ENCODE measurements around the gene SLC16A8. TPM values are rescaled to one million over a fixed set of nuclear protein-coding genes. Genes with fewer than 3 reads are reported as not detected.

The SLC16A8 gene
- total RNA-seq, 1 donor from 2014 or later, result not detected

GRCh38 chr22:38034278-38034882 lies 49.6 kb downstream of the SLC16A8 start:
- H3K27me3 Mint-ChIP-seq (ENCODE audit: unreplicated experiment), result peaks cover 9% of the 10 kb centered on the region
- no peaks in the 10 kb centered on the region for H3K36me3 Mint-ChIP-seq (ENCODE audit: unreplicated experiment)
- no peak overlapping the region for H3K4me3 Mint-ChIP-seq (ENCODE audit: unreplicated experiment)

GRCh38 chr22:38033522-38034277 lies 50.3 kb downstream of the SLC16A8 start:
- no peak for TF ChIP-seq CTCF (IDR thresholded peaks at IDR 0.05; ENCODE audit: partially characterized antibody, unreplicated experiment)
- no peak for DNase-seq
- no peak overlapping the region for H3K4me3 Mint-ChIP-seq (ENCODE audit: unreplicated experiment)
- peaks cover 4% of the 10 kb centered on the region for H3K9me3 Mint-ChIP-seq (ENCODE audit: unreplicated experiment)
- H3K27me3 Mint-ChIP-seq (ENCODE audit: unreplicated experiment), result peaks cover 9% of the 10 kb centered on the region
- peaks cover 8% of the 10 kb centered on the region for H3K4me1 Mint-ChIP-seq (ENCODE audit: low read depth, unreplicated experiment)
- H3K27ac Mint-ChIP-seq (ENCODE audit: unreplicated experiment), result peak overlapping the region; percentile 72
- H3K36me3 Mint-ChIP-seq (ENCODE audit: unreplicated experiment), result no peaks in the 10 kb centered on the region

More at GRCh38 chr22:38034278-38034882, 49.6 kb downstream of the SLC16A8 start:
- Mint-ChIP-seq H3K27ac (ENCODE audit: unreplicated experiment) (peak overlapping the region; percentile 72), H3K9me3 (ENCODE audit: unreplicated experiment) (peaks cover 4% of the 10 kb centered on the region), H3K4me1 (ENCODE audit: low read depth, unreplicated experiment) (peaks cover 8% of the 10 kb centered on the region)
- no peak for DNase-seq
- no peak for TF ChIP-seq CTCF (IDR thresholded peaks at IDR 0.05; ENCODE audit: partially characterized antibody, unreplicated experiment)

- peaks cover 8% of the 10 kb centered on the region for H3K4me1 Mint-ChIP-seq (ENCODE audit: low read depth, unreplicated experiment)
- peaks cover 9% of the 10 kb centered on the region for H3K27me3 Mint-ChIP-seq (ENCODE audit: unreplicated experiment)
- no peak for DNase-seq
- H3K36me3 Mint-ChIP-seq (ENCODE audit: unreplicated experiment), result no peaks in the 10 kb centered on the region
- H3K9me3 Mint-ChIP-seq (ENCODE audit: unreplicated experiment), result peaks cover 4% of the 10 kb centered on the region
- no peak for TF ChIP-seq CTCF (IDR thresholded peaks at IDR 0.05; ENCODE audit: partially characterized antibody, unreplicated experiment)
- H3K27ac Mint-ChIP-seq (ENCODE audit: unreplicated experiment), result no peak overlapping the region
- no peak overlapping the region for H3K4me3 Mint-ChIP-seq (ENCODE audit: unreplicated experiment)
Measured at GRCh38 chr22:38032681-38033521, 51.1 kb downstream of the SLC16A8 start.

- no peaks in the 10 kb centered on the region for H3K36me3 Mint-ChIP-seq (ENCODE audit: unreplicated experiment)
Measured at GRCh38 chr22:38031491-38031890, 52.5 kb downstream of the SLC16A8 start.

More at GRCh38 chr22:38031491-38031890, 52.5 kb downstream of the SLC16A8 start:
- Mint-ChIP-seq H3K9me3 (ENCODE audit: unreplicated experiment) (peaks cover 3% of the 10 kb centered on the region), H3K4me3 (ENCODE audit: unreplicated experiment) (no peak overlapping the region), H3K4me1 (ENCODE audit: low read depth, unreplicated experiment) (peaks cover 8% of the 10 kb centered on the region), H3K27me3 (ENCODE audit: unreplicated experiment) (peaks cover 6% of the 10 kb centered on the region), H3K27ac (ENCODE audit: unreplicated experiment) (no peak overlapping the region)
- TF ChIP-seq CTCF (IDR thresholded peaks at IDR 0.05; ENCODE audit: partially characterized antibody, unreplicated experiment), result no peak
- DNase-seq, result no peak

Data from glutamatergic neuron (in vitro differentiated cells).